ENCODE measurements around the gene SMIM33. TPM values are rescaled to one million over a fixed set of nuclear protein-coding genes. Genes with fewer than 3 reads are reported as not detected.

Gene SMIM33
- total and polyA plus RNA-seq, 9 donors: not detected

DNA sequence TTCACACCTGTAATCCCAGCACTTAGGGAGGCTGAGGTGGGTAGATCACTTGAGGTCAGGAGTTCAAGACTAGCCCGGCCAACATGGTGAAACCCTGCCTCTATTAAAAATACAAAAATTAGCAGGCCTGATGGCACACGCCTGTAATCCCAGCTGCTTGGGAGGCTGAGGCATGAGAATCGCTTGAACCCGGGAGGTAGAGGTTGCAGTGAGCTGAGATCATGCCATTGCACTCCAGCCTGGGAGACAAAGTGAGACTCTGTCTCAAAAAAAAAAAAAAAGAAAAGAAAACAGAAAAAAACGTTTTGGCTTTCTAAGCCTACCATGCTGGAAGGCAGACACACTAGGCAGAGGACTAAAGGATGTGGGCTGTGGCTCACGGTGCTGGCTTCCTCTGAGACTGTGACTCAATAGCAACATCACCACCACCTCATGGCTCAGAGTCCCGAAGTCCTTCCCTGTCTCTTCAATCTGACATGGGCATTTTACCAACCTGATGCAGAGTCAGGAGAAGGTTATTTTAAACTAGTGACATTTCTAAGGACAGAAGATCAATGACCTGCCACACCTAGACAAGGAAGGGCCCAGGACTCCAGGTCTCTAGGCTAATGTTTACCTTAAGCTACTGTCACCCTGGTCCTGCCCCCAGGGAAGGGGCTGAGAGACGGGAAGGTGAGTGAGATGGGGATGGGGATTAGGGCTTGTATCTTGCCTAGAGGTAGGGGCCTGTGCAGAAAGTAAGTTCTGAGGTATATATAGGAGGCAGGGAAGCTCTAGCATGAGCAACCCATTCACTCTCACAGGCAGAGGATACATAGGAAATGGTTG is 12.0 kb upstream of the SMIM33 start:
- H3K36me3 ChIP-seq: no peaks in the 10 kb centered on the region
- TF ChIP-seq, protein P1, sequence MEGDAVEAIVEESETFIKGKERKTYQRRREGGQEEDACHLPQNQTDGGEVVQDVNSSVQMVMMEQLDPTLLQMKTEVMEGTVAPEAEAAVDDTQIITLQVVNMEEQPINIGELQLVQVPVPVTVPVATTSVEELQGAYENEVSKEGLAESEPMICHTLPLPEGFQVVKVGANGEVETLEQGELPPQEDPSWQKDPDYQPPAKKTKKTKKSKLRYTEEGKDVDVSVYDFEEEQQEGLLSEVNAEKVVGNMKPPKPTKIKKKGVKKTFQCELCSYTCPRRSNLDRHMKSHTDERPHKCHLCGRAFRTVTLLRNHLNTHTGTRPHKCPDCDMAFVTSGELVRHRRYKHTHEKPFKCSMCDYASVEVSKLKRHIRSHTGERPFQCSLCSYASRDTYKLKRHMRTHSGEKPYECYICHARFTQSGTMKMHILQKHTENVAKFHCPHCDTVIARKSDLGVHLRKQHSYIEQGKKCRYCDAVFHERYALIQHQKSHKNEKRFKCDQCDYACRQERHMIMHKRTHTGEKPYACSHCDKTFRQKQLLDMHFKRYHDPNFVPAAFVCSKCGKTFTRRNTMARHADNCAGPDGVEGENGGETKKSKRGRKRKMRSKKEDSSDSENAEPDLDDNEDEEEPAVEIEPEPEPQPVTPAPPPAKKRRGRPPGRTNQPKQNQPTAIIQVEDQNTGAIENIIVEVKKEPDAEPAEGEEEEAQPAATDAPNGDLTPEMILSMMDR (IDR thresholded peaks at IDR 0.05): no peak
- TF ChIP-seq EP300 (IDR thresholded peaks at IDR 0.05): no peak
- no peak overlapping the region for H3K27ac ChIP-seq
- no peak overlapping the region for H3K4me3 ChIP-seq
- intact Hi-C loops (cut with DNase I): no loop called here
- H3K27me3 ChIP-seq: no peaks in the 10 kb centered on the region
- no peak for DNase-seq
- H3K4me1 ChIP-seq (ENCODE audit: insufficient read depth): no peaks in the 10 kb centered on the region
- no peaks in the 10 kb centered on the region for H3K9me3 ChIP-seq
- WGBS, 3 donors: 66 to 69% (median 68%) methylated on average over 8 of the region's 8 CpGs

DNA sequence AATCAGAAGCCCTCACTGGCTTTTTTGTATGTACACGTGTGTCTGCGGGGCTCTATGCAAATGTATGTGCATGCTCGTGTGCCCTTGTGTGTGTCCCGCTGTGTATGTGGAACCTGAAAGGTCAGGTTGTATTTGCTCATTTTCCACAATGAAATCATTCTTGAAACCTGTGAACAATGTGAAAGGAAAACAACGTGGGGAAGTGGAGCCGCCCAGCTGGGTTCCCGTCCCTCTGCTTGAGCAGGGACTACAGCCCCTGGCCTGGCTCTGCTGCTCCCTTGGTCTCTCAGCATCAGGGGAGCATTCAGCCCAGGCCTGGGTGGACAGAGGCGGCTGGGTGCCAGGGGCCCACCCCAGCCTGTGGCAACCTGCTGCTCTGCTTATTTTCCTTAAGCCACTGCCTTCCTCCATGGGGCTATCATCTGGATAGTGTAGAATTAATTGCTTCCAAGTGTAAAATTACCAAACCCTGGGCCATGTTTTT is 11.3 kb upstream of the SMIM33 start:
- no peak overlapping the region for H3K27ac ChIP-seq
- no peak for DNase-seq
- 84 to 91% (median 84%) methylated on average over 8 of the region's 8 CpGs for WGBS, 3 donors
- TF ChIP-seq, protein P1 (IDR thresholded peaks at IDR 0.05): no peak
- TF ChIP-seq POLR2A (IDR thresholded peaks at IDR 0.05): no peak
- TF ChIP-seq EP300 (IDR thresholded peaks at IDR 0.05): no peak
- H3K27me3 ChIP-seq: no peaks in the 10 kb centered on the region
- H3K36me3 ChIP-seq: no peaks in the 10 kb centered on the region
- no peaks in the 10 kb centered on the region for H3K4me1 ChIP-seq (ENCODE audit: insufficient read depth)
- H3K9me3 ChIP-seq: no peaks in the 10 kb centered on the region
- H3K4me3 ChIP-seq: no peak overlapping the region
- intact Hi-C loops (cut with DNase I): no loop called here

DNA sequence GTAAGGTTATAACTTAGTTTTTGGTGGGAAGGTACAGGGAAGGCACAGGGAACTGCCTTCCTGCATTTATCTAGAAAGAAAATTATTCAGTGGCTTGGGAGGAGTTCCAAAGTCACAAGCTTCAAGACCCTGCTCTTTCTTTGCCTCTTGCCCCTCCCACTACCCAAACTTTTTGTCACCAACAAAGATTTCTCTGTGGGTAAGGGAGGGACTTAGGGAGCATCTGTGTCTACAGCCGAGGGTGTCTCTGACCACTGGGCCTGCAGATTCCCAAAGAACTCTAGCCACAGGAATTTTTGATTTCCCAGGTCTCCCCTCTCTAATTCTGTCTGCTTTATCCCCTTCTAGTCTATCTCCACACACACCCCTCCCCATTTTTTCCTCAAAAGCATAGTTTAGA is 10.3 kb upstream of the SMIM33 start:
- Histone ChIP-seq H3K4me3 (no peak overlapping the region), H3K4me1 (ENCODE audit: insufficient read depth) (no peaks in the 10 kb centered on the region), H3K9me3 (no peaks in the 10 kb centered on the region), H3K27ac (no peak overlapping the region), H3K36me3 (no peaks in the 10 kb centered on the region), H3K27me3 (no peaks in the 10 kb centered on the region)
- TF ChIP-seq POLR2A (IDR thresholded peaks at IDR 0.05): no peak
- no peak for TF ChIP-seq EP300 (IDR thresholded peaks at IDR 0.05)
- TF ChIP-seq, protein P1 (IDR thresholded peaks at IDR 0.05): no peak
- DNase-seq: no peak
- intact Hi-C loops (cut with DNase I): no loop called here
- WGBS, 3 donors: 46 to 79% (median 67%) methylated on average over 1 of the region's 1 CpG

DNA sequence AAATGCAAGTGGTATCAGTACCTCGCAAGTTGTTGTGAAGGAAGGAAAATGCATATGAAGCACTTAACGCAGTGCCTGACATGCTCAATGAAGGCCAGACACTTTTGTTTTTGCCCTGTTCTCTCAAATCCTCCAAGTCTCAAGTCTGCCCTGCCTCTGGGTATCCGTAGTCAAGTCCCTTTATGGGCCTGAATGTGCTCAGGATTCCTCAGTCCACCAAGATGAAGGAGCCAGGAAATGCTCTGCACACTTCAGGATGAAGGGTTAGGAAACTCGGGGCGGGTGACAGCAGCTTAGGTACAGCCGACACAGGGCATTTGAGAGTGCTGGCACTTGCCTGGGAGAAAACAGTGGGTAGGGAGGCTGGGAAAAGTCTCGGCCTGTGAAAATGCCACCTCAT is 9.6 kb upstream of the SMIM33 start:
- Histone ChIP-seq H3K36me3 (no peaks in the 10 kb centered on the region), H3K4me1 (ENCODE audit: insufficient read depth) (no peaks in the 10 kb centered on the region), H3K27ac (no peak overlapping the region), H3K9me3 (no peaks in the 10 kb centered on the region), H3K4me3 (no peak overlapping the region), H3K27me3 (no peaks in the 10 kb centered on the region)
- intact Hi-C loops (cut with DNase I): no loop called here
- DNase-seq: no peak
- TF ChIP-seq EP300 (IDR thresholded peaks at IDR 0.05) (no peak), POLR2A (IDR thresholded peaks at IDR 0.05) (no peak)
- TF ChIP-seq, protein P1 (IDR thresholded peaks at IDR 0.05): no peak
- 72 to 93% (median 85%) methylated on average over 7 of the region's 7 CpGs for WGBS, 3 donors
